HG02678 (cell line): Measurements from ENCODE around the gene RAB29.
"Not testable (repeated sequence)": the region's sequence is repeated elsewhere in the genome, so short reads cannot be mapped to it uniquely, and the experiment has no call there.

ENCODE experiments used
- ATAC-seq: cut with Tn5 transposase; IDR thresholded peaks from one replicate; pipeline ENCODE4 v1.9.1; 2021; ENCODE audit warnings: mild to moderate bottlenecking, moderate library complexity; ENCODE audit not compliant: unreplicated experiment

RAB29 gene, protein sequence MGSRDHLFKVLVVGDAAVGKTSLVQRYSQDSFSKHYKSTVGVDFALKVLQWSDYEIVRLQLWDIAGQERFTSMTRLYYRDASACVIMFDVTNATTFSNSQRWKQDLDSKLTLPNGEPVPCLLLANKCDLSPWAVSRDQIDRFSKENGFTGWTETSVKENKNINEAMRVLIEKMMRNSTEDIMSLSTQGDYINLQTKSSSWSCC

DNA sequence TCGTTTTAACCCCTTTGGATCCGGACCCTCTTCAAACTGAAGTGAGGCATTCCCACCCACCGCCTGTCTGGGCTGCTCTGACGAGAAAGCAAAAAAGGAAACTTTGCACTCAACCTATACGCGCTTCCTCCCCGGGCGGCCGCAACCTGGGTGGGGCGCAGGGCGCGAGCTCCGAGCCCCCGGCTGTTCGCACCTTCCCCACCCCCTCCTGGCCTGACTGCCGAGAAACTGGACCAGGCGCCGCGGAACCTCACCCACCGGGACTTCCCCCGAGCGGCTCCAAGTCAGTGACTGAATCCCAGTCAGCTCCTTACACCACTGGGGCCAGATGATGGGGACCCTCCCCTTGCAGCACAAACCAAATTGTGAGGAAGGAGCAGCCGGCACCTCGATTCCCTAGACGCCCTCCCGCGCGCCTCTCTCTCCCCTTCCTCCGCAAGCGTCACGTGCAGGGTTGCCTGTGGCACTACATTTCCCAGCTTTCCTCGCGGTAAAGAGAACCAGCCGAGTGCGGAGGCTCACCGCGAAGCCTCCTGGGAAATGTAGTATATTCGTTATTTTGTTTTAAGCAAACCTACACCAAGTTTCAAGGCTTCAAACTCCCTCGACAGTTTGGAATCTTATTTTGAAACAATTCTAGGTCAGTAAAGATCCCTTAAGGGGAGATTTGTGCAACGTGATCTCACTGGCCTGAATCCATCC lies at the start of gene RAB29:
Gene RAB29, minus strand, starts transcription at position 468 of the 702 bp plus-strand sequence. CDS start 526 bp downstream, outside the sequence.
- ATAC-seq, result peak; percentile 76

DNA sequence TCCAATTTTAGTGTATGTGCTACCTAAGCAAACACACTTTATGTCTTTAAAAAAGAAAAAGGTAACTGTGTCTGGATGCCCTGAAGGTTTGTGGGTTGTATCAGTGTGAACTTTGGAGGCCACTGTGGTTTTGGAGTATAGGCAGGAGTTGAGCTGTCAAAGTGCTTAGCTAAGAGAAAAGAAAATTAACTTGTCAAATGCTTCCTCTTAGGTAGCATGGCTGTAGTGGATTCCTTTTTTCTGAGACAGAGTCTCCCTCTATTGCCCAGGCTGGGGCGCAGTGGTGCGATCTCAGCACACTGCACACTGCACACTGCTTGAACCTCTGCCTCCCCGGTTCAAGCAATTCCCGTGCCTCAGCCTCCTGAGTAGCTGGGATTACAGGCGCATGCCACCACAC lies 48.9 kb upstream of the RAB29 start:
- ATAC-seq, result no peak

DNA sequence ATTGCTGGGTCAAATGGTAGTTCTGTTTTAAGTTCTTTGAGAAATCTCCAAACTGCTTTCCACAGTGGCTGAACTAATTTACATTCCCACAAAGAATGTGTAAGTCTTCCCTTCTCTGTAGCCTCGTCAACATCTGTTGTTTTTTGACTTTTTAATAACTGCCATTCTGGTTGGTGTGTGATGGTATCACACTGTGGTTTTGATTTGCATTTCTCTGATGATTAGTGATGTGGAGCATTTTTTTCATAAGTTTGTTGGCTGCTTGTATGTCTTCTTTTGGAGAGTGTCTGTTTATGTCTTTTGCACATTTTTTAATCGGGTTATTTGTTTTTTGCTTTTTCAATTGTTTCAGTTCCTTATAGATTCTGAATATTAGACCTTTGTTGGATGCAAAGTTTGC lies 48.0 kb upstream of the RAB29 start:
- not testable (repeated sequence) for ATAC-seq

DNA sequence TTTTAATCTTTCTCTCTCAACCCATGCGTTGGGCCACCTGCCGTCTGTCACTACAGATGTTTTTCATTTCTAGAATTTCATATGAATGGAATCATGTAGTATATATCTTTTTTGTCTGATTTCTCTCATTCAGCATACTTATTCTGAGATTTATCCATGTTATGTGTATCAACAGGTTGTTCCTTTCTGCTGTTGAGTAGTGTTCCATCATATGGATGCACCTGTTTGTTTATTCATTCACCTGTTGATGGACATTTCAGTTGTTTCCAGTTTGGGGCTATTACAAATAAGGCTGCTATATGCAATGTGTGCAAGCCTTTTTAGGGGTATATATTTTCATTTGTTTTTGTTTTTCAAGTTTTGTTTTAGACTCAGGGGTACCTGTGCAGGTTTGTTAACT lies 47.1 kb upstream of the RAB29 start:
- no peak for ATAC-seq

DNA sequence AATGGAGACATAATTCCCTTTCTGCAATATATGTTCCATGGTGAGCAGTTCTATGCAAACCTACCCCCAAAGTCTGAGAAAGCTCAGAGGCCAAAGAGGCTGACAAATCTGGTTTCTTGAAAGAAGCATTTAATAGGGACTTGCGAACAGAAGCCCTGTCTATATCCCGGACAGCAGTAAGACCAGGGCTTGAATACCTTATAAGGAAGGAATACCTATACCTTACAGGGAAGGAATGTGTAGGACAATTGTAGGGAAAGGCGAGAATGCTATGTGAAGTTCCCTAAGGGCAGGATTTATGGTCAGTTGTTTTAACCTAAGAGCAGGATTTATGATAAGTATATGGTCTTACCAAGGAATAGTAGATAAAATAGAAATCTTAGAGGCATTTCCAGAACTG lies 42.7 kb upstream of the RAB29 start:
- no peak for ATAC-seq

DNA sequence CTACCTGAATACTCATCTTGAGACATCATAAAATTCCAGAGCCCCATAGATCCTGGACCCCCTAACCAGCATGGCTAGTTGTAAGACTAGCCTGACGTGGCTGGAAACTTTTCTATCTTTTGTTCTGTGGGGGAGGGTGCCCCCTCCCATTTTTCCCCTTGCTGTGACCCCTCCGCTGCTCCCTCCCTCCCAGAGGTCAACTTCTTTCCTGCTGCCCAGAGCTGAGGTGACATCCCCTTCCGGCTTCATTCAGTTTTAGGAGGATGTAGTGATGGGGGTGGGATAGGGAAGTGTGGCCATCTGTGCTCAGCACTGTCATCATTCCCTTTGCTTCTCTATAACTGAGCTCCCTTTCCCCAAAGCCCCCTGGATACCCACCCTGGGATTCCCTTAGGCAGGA lies 42.1 kb upstream of the RAB29 start:
- ATAC-seq, result no peak

DNA sequence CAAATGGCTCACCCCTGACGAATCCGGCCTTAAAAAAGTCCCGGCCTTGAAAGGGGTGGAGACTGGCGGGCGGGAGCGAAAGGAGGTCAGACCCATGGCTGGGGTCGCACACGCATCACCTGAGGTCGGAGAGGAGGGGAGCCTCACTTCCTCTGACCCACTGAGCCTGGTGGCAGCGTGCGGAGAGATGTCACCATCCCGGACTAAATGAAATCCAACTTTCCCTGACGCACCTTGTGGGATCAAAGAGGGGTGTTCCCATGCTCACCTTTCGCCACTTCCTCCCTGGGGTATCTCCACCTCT lies 38.4 kb upstream of the RAB29 start:
- ATAC-seq, result no peak

DNA sequence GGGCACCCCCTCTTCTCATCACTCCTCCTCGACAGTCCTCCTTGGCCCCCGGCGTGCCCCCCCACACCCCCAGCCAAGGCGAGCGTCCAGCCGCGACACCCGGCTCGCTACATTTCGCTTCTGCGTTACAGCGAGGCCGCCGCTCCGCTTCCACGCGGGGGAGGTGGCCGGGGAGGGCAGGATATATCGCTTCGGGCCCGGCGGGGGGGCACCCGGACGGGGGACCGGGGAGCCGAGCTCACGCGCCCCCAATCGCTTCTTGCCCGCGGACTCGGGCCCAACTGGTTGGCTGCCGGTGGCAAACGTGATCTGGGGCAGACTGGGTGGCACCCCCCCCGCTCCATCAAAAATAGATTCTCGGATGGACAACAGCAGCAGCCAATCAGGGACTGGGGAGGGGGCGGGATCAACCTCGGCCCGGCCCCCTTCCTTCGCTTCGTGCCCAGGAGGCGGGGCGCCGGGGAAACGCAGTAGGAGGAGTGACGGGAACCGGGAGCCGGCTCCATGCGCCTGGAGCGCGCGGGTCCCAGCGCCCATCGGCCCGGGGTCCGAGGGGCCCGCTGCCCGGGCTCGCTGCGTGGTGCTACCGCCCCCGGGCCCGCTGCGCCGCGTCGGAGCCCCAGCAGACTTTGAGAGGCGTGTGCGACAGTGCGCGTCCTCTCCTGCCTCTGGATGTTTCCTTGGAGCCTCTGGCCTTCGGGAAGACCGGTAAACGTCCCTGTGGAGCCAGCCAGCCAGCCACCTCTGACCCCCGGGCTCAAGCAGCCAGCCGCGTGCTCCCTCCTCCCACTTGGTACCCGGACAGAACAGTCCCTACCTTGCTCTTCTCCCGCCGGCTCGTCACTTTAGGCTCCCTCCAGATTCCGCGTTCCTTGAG lies 37.8 kb upstream of the RAB29 start, which contains the start of gene SLC41A1:
Gene SLC41A1, minus strand, starts transcription at position 321 of the 877 bp plus-strand sequence. CDS start 2,757 bp downstream, outside the sequence.
- peak; percentile 88 for ATAC-seq

DNA sequence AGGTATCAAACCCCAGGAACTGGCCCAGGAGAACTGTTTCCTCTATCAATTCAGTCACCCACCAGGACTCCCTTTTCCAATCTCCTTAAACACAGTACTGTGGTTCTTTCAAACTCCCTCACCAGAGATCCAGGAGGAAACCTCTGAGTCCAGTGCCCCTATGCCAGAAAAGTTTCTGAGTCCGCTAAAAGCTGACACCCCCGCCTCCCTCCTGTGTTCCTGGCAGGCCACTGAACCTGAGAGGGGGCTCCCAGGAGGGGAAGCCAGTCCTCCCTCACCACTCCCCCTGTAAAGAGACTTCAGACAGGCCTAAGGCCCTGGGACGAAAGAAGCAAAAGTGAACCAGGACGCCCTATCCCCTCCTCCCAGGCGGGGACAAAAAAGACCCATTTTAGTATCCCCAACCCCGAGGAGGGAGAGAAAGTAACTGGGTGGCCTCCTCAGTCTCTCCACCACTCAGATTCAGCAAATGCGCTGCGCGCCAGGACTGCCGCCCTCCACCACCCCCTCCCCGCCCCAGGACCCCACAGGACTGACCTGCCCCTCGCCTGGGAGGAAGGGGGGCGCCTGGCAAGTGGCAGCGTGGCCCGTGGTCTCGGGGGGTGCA lies 37.1 kb upstream of the RAB29 start:
- no peak for ATAC-seq

DNA sequence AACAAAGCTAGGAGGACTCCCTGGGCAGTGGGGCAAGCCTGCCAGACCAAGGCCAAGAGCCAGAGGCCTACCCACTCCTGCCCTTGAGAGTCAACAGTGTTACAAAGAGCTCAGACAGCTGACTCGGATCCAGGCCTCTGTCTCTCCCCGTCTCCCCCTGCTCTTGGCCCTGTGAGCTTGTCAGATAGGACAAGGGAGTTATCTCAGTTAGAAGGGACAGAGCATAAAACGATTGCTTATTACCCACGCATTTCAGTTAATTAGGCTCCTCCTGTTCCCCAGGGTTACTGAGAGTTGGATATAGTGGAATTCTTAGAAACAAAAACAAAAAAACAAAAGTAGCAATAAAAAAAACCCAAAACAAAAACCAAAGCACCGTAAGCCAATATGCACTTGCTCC lies 36.4 kb upstream of the RAB29 start:
- no peak for ATAC-seq

DNA sequence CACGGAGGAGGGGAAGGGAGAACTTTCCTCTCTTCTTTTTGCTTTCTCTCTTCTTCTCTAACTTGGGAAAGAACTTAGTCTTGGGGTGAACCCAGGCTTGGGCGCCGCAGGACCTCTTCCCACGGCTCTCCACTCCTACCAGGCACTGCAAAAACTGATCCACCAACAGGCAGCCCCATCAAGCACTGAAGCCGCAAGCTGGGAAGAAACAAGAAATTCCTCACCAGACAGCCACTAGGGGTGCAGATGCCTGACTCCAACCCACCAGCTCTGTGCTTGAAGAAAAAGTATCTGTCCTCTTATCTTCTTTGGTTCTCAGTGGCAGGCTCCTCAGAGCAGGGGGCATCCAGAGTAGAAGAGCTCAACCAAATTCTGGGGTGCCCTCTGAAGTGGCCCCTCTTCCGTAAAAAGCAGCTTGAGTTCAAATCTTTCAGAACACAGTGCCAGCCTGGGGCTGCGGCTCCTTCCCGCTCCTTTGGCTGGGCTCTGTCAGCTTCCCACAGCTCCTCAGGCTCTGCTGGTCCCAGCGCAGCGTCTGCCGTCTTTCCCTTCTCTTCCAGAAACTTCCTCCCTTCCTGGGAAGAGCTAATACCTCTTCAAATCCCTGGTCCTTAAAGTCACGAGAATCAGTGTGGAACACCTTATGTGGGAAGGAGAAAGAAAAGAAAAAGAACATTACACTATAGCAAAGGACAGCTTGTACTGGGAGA lies 35.3 kb upstream of the RAB29 start:
- ATAC-seq, result no peak

DNA sequence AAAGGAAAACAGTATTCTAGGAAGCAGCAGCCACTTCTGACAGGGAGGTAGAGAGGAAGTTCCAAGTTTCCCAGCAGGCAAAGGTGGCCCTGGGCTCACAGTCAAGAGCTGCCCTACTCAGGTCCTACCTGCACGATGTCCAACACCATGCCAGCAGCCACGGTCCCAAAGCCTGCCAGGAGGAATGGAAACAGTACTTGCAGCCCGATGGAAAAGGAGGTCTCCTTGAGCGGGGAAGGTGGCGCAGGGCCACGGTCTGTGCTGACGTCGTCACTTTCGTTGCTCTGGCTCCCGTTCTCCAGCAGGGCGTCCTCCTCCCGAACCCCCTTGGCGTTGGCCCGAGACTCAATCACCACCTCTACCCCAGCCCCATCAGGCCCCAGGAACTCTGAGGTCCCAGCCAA lies 34.7 kb upstream of the RAB29 start:
- ATAC-seq, result no peak

DNA sequence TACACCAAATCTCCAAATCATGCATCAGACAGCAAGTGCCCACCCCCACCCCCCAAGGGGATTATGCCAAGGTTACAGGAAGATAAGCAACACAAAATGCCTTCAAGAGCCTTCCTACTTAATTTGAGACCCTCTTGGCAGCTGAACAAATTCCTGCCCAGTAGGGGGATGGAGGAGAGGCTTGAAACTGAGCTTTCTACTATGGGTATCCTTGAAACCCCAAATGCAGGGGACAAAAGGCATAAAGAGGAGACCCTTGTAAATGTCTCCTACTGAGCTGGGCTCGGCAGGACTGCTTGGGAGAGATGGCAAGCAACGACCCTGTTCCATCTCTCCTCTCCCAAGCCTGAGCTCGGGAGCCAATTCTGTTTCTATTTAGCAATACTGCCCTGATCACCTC lies 34.2 kb upstream of the RAB29 start:
- no peak for ATAC-seq

DNA sequence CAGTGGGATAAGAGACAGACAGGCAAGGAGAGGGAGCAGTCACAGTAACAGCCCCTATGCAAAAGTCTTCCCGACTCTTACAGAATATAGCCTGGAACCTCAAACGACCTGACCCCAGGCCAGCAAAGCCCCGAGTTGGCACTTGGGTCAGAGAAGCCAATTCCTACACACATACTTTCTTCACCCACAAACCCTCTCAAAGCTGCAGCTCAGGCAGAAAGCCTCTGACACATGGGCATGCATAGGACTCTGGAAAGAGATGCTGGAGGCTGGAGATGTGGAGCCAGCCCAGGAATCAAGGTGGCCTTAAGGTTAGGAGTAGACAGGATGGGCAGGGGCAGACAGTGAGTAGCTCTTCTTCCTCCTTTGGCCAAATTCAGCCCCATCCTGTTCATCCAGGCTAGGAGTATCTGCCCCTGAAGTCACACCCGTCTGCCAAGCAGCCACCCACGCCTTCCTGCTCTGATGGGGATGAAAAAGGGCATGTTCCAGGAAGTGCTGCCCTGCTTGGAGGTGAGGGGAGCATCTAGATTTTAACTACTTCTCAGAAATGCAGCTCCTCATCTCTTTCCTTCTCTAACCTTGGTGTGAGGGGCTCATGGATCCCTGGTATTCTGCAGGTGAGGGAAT lies 29.9 kb upstream of the RAB29 start:
- no peak for ATAC-seq

DNA sequence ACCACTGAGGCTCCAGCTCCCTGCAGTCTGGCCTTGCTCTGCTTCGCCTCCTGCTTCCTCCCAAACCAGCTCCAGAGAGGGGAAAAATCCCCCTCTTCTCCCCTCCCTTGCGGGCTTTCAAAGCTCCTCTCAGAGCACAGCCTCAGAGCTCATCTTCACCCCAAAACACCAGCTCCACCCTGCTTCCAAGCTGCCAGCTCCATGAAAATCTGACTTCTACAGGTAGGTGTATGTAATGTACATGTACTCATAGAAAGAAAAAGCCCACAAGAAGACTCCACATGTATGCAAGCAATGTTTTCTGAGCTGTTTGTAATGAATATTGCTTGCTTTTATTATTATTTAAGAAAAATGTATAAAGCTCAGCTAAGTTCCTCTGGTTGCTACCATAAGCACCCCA lies 29.3 kb upstream of the RAB29 start:
- no peak for ATAC-seq

DNA sequence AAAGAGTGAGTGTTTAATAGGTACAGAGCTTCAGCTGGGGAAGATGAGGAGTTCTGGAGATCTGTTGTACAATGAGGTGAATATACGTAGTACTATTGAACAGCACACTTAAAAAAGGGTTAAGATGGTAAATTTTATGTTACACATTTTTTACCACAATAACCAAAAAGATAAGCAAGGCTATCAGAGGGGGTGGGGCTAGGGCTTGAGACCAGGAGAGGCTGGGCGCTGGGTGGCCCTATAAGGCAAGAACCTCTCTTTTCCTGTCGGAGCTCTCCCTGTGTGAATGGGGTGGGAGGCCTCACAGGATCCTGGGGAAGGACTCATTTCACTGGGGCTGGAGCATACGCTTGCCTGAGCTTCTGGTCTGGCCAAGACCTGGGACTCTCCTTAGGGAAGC lies 28.7 kb upstream of the RAB29 start:
- no peak for ATAC-seq

DNA sequence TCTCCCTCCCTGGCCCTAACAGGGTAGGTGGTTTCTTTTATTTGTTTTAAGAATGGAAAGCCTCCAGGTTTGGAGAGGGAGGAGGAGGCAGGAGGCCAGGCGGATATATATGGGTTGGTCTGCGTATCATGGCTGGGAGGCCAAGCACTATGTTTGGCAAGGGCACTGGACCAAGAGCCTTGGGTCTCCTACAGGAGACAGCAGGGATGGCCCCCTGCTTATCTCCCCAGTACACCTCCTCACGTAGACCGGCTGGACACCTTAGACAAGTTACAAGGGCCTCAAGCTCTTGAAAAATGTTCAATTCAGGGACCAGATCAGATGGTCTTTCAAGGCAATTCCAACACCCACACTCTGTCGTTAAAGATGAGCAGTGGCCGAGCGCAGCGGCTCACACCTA lies 26.8 kb upstream of the RAB29 start:
- no peak for ATAC-seq

DNA sequence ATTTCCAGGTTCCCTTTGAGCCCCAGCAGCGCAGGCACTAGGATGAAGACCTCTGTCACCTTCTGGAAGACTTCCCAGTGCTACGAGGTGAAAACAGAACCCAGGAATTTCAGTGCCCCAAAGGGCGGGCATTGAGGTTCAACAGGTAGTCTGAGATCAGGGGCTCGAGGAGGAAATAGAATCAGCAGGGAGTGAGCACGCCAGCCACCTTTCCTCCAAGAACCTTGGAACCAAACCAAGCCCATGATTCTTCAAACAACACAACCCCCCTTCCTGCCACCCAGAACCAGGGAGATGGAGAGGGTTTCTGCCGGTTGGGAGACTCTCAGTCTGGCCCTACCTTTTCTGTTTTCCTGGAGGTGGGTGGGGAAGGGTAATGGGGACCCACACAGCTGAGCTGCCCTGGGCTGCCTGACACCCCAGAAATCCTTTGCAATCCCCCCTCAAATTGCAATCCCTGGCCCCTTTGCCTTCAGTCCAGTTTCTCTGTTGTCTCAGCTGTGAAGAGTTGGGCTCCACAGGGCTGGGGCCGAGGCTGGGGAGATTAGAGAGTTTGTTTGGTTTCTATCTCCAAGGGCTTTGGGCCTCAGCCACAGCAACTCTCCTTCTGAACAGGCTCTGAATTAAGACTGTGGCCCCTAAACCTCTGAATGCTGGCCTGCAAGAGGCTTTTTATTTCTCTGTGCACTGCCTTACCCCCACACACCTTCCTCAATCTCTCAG lies 25.9 kb upstream of the RAB29 start:
- ATAC-seq, result no peak

DNA sequence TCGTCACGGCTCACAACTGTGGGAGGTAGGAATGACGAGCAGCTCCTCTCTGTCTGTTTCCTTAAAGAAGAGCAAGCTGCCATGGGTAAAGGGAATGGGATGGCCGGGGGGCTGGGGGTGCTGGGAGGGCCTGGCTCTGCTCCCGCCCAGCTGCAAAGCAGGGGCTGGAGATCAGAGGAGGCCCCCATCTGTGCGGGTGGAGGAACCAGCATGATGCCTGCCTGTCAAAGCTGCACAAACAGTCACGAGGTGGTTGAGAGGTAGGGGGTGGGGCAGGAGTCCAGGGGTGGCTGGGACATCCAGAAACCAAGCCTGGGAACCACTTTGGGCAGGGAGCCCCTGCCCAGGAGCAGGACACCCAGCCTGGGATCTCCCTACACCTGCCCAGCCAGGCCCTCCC lies 25.1 kb upstream of the RAB29 start:
- ATAC-seq, result no peak

DNA sequence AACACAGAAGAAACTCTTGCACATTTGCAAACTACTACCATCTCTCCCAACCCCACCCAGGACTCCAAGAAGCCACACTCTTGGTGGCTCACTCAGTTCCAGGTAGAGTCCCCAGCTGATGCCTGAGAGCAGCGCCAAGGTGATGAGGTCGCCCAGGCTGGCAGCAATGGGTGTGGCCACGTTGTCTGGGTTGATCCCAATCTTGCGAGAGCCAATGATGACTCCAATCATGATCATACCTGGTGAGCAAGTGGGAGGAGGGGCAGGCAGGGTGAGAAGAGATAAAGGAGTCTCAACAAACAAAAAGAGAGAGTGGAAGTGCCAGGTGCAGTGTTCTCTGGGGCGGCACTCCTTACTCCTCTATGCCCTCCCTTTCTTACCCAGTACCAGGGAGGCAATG lies 23.3 kb upstream of the RAB29 start:
- no peak for ATAC-seq
